GM23338 (cell line): ENCODE results near the gene ATR. TPM values are rescaled to one million over a fixed set of nuclear protein-coding genes. Genes with fewer than 3 reads are reported as not detected.

Source experiments
- ATAC-seq: fragments of 200-7000 bp; cut with Tn5 transposase; 3 replicates; pipeline ENCODE4 v1.9.1; 2020
- DNase-seq: peaks from one replicate; pipeline ENCODE4 v3.0.0-alpha.2; 2015; ENCODE audit warnings: low spot score
- H2AFZ ChIP-seq: fragments of 200-600 bp; sonication (generic); 2 replicates; pipeline ENCODE4 v1.8.0; 2016; ENCODE audit warnings: antibody characterized with exemption, mild to moderate bottlenecking, moderate library complexity
- H3F3A ChIP-seq: fragments of 200-600 bp; sonication (generic); replicated peaks from 2 replicates; pipeline ENCODE4 v1.8.0; 2017; ENCODE audit warnings: antibody characterized with exemption, mixed run types, low read depth
- H3K27ac ChIP-seq: fragments of 200-600 bp; sonication (generic); 2 replicates; pipeline ENCODE4 v1.6.1; 2016; ENCODE audit warnings: low read depth
- H3K27me3 ChIP-seq: fragments of 200-600 bp; sonication (generic); 2 replicates; pipeline ENCODE4 v1.8.0; 2016; ENCODE audit warnings: mild to moderate bottlenecking, mixed run types, moderate library complexity; ENCODE audit not compliant: insufficient read depth
- H3K36me3 ChIP-seq: fragments of 200-600 bp; sonication (generic); 2 replicates; pipeline ENCODE4 v1.8.0; 2016; ENCODE audit warnings: mild to moderate bottlenecking; ENCODE audit not compliant: insufficient read depth
- H3K4me1 ChIP-seq: fragments of 200-600 bp; sonication (generic); 2 replicates; pipeline ENCODE4 v1.8.0; 2016; ENCODE audit warnings: mild to moderate bottlenecking, moderate library complexity; ENCODE audit not compliant: insufficient read depth
- H3K4me2 ChIP-seq: fragments of 200-600 bp; sonication (generic); 2 replicates; pipeline ENCODE4 v1.7.1; 2017; ENCODE audit warnings: mixed run types
- H3K4me3 ChIP-seq: fragments of 200-600 bp; sonication (generic); 2 replicates; pipeline ENCODE4 v1.6.1; 2016; ENCODE audit warnings: mixed run types
- H3K79me2 ChIP-seq: fragments of 200-600 bp; sonication (generic); replicated peaks from 2 replicates; pipeline ENCODE4 v1.8.0; 2017; ENCODE audit warnings: mild to moderate bottlenecking; ENCODE audit not compliant: insufficient read depth
- H3K9me2 ChIP-seq: fragments of 200-600 bp; sonication (generic); 2 replicates; pipeline ENCODE4 v1.8.0; 2017; ENCODE audit not compliant: insufficient read depth
- H4K20me1 ChIP-seq: fragments of 200-600 bp; sonication (generic); replicated peaks from 2 replicates; pipeline ENCODE4 v1.8.0; 2017; ENCODE audit warnings: mild to moderate bottlenecking; ENCODE audit not compliant: insufficient read depth
- H3K27ac Mint-ChIP-seq: 2 replicates; pipeline ENCODE4 v1.8.0; 2020; ENCODE audit warnings: inconsistent platforms, mild to moderate bottlenecking, moderate library complexity, mixed read lengths
- H3K27me3 Mint-ChIP-seq: 3 replicates; pipeline ENCODE4 v1.8.0; 2022; ENCODE audit warnings: low read depth, mild to moderate bottlenecking, moderate library complexity, mixed read lengths, inconsistent platforms; ENCODE audit not compliant: insufficient read depth, poor library complexity
- H3K36me3 Mint-ChIP-seq: 3 replicates; pipeline ENCODE4 v1.8.0; 2021; ENCODE audit warnings: low read depth, mild to moderate bottlenecking, inconsistent platforms, moderate library complexity, mixed read lengths
- H3K4me1 Mint-ChIP-seq: 3 replicates; pipeline ENCODE4 v1.8.0; 2020; ENCODE audit warnings: mild to moderate bottlenecking, inconsistent platforms, mixed read lengths
- H3K4me3 Mint-ChIP-seq: 3 replicates; pipeline ENCODE4 v1.8.0; 2021; ENCODE audit warnings: moderate library complexity, mild to moderate bottlenecking, inconsistent platforms, mixed read lengths
- H3K9me3 Mint-ChIP-seq: 3 replicates; pipeline ENCODE4 v1.8.0; 2020; ENCODE audit warnings: moderate library complexity, mild to moderate bottlenecking, inconsistent platforms, mixed read lengths
- CREB1 ChIP-seq: fragments of 250-450 bp; sonication (Bioruptor Pico); IDR thresholded peaks from 2 replicates; pipeline ENCODE4 v1.5.0; 2020; ENCODE audit warnings: low read depth, mild to moderate bottlenecking, moderate library complexity
- ETS1 ChIP-seq: IDR thresholded peaks from 2 replicates; pipeline ENCODE4 v1.6.1; 2016; ENCODE audit warnings: antibody characterized with exemption
- EZH2 ChIP-seq: fragments of 200-600 bp; sonication (generic); IDR thresholded peaks from one replicate; pipeline ENCODE4 v1.8.0; 2017; ENCODE audit warnings: antibody characterized with exemption, mild to moderate bottlenecking, low read depth; ENCODE audit not compliant: unreplicated experiment
- EZH2phosphoT487 ChIP-seq: fragments of 200-600 bp; sonication (generic); IDR thresholded peaks from one replicate; pipeline ENCODE4 v1.8.1; 2018; ENCODE audit warnings: antibody characterized with exemption; ENCODE audit not compliant: unreplicated experiment
- JUNB ChIP-seq: IDR thresholded peaks from one replicate; pipeline ENCODE4 v1.6.1; 2016; ENCODE audit warnings: antibody characterized with exemption; ENCODE audit not compliant: unreplicated experiment
- NANOG ChIP-seq: IDR thresholded peaks from 2 replicates; pipeline ENCODE4 v1.6.1; 2016; ENCODE audit warnings: antibody characterized with exemption, borderline replicate concordance
- POLR2AphosphoS5 ChIP-seq: IDR thresholded peaks from 2 replicates; pipeline ENCODE4 v1.6.1; 2016; ENCODE audit warnings: antibody characterized with exemption, low read depth
- STAT1 ChIP-seq: IDR thresholded peaks from one replicate; pipeline ENCODE4 v1.6.1; 2016; ENCODE audit warnings: antibody characterized with exemption; ENCODE audit not compliant: unreplicated experiment
- ZNF114 ChIP-seq: fragments of 250-450 bp; sonication (Bioruptor Pico); IDR thresholded peaks from 2 replicates; pipeline ENCODE4 v1.5.0; 2020; ENCODE audit warnings: mild to moderate bottlenecking, moderate library complexity
- ZNF331 ChIP-seq: fragments of 250-450 bp; sonication (Bioruptor Pico); IDR thresholded peaks from 2 replicates; pipeline ENCODE4 v1.5.0; 2020; ENCODE audit warnings: low read depth, mild to moderate bottlenecking, moderate library complexity
- polyA plus RNA-seq: library from polyadenylated mRNA; unstranded; fragments of >200 nt; fragmentation: Nextera tagmentation; extraction: Ambion mirVana; gene quantifications from 2 replicates; pipeline ENCODE4 v1.2.1, GENCODE V29; 2016
- total RNA-seq: library from RNA; depleted of rRNA; stranded (reverse); fragments of >200 nt; shearing (Covaris generic); gene quantifications from 2 replicates; pipeline ENCODE4 v1.2.3, GENCODE V29; 2014
- TF ChIP-seq, protein P1 (sequence below), 2 experiments: fragments of 200-600 bp in 1 of 2; sonication (generic) in 1 of 2; conservative IDR thresholded peaks; 2 replicates each; pipeline versions ENCODE4 v1.5.1 to v1.6.1; 2016 to 2017; ENCODE audit warnings: antibody characterized with exemption in 2 of 2, low read depth in 2 of 2, mild to moderate bottlenecking in 2 of 2, moderate library complexity in 1 of 2
- TF ChIP-seq, protein P2 (sequence below): IDR thresholded peaks from one replicate; pipeline ENCODE4 v1.6.1; 2018; ENCODE audit warnings: antibody characterized with exemption; ENCODE audit not compliant: unreplicated experiment

Gene ATR
- total and polyA plus RNA-seq, 2 experiments from 2014 or later: 29.7 to 39.1 TPM

DNA sequence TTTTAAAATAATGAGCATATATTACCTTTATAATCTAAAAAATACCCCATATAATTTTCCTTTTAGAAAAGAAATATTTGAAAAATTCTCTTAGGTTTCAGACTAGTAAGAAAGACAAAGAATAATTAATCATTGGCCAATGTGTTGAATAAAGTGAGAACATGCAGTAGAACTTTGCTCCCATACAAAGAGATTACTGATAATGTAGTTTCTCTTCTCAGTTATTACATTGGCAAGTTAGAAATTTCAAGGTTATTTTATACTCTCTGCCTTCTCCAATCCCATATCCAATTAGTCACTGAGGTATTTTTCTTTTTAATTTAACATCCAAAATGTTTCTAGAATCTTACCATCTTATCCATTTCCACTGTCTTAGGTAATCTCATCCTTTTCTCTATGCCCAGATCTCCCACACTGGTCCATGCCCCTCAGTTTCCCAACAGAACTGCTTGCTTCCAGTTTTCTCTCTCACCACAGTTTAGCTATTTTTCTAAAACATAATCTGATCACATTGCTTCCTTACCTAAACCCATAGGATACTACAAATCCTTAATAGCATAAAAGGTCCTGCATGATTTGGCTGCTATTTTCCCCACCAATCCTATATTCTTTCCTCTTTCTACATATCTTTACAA is 141.5 kb downstream of the ATR start (continued):
- TF ChIP-seq, protein P1, sequence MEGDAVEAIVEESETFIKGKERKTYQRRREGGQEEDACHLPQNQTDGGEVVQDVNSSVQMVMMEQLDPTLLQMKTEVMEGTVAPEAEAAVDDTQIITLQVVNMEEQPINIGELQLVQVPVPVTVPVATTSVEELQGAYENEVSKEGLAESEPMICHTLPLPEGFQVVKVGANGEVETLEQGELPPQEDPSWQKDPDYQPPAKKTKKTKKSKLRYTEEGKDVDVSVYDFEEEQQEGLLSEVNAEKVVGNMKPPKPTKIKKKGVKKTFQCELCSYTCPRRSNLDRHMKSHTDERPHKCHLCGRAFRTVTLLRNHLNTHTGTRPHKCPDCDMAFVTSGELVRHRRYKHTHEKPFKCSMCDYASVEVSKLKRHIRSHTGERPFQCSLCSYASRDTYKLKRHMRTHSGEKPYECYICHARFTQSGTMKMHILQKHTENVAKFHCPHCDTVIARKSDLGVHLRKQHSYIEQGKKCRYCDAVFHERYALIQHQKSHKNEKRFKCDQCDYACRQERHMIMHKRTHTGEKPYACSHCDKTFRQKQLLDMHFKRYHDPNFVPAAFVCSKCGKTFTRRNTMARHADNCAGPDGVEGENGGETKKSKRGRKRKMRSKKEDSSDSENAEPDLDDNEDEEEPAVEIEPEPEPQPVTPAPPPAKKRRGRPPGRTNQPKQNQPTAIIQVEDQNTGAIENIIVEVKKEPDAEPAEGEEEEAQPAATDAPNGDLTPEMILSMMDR (conservative IDR thresholded peaks at IDR 0.05; ENCODE audit: low read depth in 2 of 2): no peak
- TF ChIP-seq STAT1: no peak
- TF ChIP-seq JUNB: no peak
- no peak for TF ChIP-seq POLR2AphosphoS5
- TF ChIP-seq, protein P2, sequence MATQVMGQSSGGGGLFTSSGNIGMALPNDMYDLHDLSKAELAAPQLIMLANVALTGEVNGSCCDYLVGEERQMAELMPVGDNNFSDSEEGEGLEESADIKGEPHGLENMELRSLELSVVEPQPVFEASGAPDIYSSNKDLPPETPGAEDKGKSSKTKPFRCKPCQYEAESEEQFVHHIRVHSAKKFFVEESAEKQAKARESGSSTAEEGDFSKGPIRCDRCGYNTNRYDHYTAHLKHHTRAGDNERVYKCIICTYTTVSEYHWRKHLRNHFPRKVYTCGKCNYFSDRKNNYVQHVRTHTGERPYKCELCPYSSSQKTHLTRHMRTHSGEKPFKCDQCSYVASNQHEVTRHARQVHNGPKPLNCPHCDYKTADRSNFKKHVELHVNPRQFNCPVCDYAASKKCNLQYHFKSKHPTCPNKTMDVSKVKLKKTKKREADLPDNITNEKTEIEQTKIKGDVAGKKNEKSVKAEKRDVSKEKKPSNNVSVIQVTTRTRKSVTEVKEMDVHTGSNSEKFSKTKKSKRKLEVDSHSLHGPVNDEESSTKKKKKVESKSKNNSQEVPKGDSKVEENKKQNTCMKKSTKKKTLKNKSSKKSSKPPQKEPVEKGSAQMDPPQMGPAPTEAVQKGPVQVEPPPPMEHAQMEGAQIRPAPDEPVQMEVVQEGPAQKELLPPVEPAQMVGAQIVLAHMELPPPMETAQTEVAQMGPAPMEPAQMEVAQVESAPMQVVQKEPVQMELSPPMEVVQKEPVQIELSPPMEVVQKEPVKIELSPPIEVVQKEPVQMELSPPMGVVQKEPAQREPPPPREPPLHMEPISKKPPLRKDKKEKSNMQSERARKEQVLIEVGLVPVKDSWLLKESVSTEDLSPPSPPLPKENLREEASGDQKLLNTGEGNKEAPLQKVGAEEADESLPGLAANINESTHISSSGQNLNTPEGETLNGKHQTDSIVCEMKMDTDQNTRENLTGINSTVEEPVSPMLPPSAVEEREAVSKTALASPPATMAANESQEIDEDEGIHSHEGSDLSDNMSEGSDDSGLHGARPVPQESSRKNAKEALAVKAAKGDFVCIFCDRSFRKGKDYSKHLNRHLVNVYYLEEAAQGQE: no peak
- TF ChIP-seq ZNF114 (CRISPR knock-in tag): no peak
- no peak for TF ChIP-seq ZNF331
- TF ChIP-seq ETS1: no peak
- TF ChIP-seq EZH2phosphoT487: no peak

DNA sequence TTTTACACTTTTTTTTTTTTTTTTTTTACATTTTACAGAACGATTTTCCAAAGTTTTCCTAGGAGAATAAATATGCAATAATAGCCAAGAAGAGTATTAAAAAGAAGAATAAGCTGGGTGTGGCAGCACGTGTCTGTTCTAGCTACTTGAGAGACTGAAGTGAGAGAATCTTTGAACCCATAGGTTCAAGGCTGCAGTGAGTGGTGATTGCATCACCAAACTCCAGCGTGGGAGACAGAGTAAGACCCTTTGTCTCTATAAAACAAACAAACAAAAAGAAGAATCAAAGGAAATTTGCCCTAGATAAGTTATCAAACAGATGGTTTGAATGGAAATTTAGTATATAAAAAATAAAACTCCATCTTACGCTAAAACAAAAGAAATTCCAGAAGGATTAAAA is 144.0 kb downstream of the ATR start:
- DNase-seq (no peak), ATAC-seq (no peak)
- H3K27me3 ChIP-seq: no peaks in the 10 kb centered on the region
- no peaks in the 10 kb centered on the region for H3F3A ChIP-seq
- H3K27ac Mint-ChIP-seq: peak overlapping the region; percentile 86
- peaks cover 2% of the 10 kb centered on the region; the same call in 1 of the 3 replicates for H3K4me1 Mint-ChIP-seq
- no peak overlapping the region for H3K4me3 ChIP-seq
- peaks cover 20% of the 10 kb centered on the region for H3K36me3 Mint-ChIP-seq
- no peak overlapping the region for H3K4me2 ChIP-seq
- no peaks in the 10 kb centered on the region for H3K9me2 ChIP-seq
- H3K27ac ChIP-seq: no peak overlapping the region
- peaks cover 4% of the 10 kb centered on the region; the same call in 1 of the 2 replicates for H3K36me3 ChIP-seq
- no peaks in the 10 kb centered on the region for H3K9me3 Mint-ChIP-seq
- peaks cover 28% of the 10 kb centered on the region for H3K79me2 ChIP-seq
- no peak overlapping the region for H2AFZ ChIP-seq
- H4K20me1 ChIP-seq: peaks cover 2% of the 10 kb centered on the region; the same call in 1 of the 2 replicates
- H3K27me3 Mint-ChIP-seq: no peaks in the 10 kb centered on the region
- no peaks in the 10 kb centered on the region for H3K4me1 ChIP-seq
- no peak overlapping the region for H3K4me3 Mint-ChIP-seq
- TF ChIP-seq EZH2: no peak
- TF ChIP-seq ZNF114 (CRISPR knock-in tag): no peak
- TF ChIP-seq EZH2phosphoT487: no peak
- no peak for TF ChIP-seq ZNF331
- TF ChIP-seq, protein P1 (conservative IDR thresholded peaks at IDR 0.05; ENCODE audit: low read depth in 2 of 2): no peak
- TF ChIP-seq JUNB: no peak
- TF ChIP-seq POLR2AphosphoS5: no peak
- TF ChIP-seq NANOG: no peak
- no peak for TF ChIP-seq STAT1
- TF ChIP-seq CREB1: no peak
- TF ChIP-seq, protein P2: no peak
- no peak for TF ChIP-seq ETS1
